Stimulated activated CD4-positive, alpha-beta T cell treated with anti-CD3 and anti-CD28 coated beads, TNF-alpha, amount 100 ng/mL, for 24 hours (primary cell): ENCODE results near the gene PRMT7.

Experiments used
- DNase-seq, 3 experiments: peaks; one replicate each; pipeline ENCODE4 v3.0.0-alpha.2; 2020; ENCODE audit warnings: low read depth in 3 of 3

The PRMT7 gene, protein sequence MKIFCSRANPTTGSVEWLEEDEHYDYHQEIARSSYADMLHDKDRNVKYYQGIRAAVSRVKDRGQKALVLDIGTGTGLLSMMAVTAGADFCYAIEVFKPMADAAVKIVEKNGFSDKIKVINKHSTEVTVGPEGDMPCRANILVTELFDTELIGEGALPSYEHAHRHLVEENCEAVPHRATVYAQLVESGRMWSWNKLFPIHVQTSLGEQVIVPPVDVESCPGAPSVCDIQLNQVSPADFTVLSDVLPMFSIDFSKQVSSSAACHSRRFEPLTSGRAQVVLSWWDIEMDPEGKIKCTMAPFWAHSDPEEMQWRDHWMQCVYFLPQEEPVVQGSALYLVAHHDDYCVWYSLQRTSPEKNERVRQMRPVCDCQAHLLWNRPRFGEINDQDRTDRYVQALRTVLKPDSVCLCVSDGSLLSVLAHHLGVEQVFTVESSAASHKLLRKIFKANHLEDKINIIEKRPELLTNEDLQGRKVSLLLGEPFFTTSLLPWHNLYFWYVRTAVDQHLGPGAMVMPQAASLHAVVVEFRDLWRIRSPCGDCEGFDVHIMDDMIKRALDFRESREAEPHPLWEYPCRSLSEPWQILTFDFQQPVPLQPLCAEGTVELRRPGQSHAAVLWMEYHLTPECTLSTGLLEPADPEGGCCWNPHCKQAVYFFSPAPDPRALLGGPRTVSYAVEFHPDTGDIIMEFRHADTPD

DNA sequence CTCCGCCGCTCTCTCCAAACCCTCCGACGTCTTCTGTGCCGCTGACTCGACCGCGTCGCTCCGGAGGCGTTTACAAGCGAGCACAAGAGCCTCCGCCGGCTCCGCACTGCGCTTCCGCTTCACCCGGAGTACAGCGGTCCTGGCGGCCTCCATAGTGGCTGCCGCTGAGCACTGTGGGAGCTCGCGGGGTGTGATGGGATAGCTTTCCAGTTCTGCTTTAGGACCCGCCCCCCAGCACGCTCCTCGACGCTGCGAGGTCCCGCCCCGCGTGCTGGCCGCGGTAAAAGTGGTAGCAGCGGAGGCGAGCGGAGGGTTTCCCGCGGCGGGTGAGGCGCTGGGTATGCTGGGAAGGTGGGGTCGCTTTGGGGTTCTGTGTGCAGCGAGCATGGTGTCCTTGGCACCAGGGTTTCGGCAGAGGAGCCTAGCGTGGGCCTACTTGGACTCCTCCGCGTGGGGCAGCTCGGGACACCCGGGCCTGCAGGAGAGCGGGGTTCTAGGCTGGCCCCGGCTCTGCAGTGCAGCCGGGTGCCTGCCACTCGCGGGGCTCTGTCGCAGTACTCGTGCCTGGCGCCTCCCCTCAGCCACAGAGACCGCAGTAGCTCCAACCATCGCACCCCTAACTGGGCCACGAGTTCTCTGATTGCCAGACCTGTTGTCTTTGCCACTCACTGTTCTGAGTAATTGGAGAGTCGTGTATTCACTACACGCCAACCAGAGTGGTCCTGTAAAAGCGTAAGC is at the start of gene PRMT7, which contains the start of gene SLC7A6OS:
TSS of gene PRMT7 (plus strand) at position 246 of the 738 bp plus-strand sequence. CDS start 4,961 bp downstream, outside the sequence.
TSS of gene SLC7A6OS (minus strand) at position 173 of the 738 bp plus-strand sequence. CDS start at position 153, 20 bp downstream.
- DNase-seq, result peak; percentile 86 to 93 (median 89)

DNA sequence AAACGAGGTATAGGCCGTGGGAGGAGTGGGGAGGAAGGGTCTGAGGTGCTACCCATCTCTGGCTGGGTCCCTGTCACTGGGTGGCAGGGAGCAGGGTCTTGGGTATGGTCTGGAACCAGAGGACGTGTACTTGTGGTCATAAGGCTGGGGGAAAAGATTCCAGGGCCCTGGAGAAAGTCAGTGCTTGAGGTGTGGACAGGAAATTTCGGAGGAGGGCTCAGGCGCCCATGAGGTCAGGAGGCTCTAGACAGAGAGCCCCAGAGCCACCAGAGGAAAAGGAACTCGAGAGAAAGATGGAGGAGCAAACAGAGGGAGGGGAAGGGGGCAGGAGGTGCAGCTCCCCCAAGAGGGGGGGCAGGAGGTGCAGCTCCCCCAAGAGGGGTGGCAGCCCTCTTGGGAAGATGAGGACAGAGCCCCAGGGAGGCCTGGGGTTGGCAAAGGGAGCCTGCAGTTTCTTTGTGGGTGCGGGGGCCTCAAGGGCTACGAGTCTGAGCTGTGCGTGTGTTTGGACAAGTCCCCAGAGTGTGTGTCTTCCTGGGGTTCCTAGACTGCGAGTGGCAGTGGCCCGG is 47.2 kb upstream of the PRMT7 start:
- DNase-seq, result no peak

DNA sequence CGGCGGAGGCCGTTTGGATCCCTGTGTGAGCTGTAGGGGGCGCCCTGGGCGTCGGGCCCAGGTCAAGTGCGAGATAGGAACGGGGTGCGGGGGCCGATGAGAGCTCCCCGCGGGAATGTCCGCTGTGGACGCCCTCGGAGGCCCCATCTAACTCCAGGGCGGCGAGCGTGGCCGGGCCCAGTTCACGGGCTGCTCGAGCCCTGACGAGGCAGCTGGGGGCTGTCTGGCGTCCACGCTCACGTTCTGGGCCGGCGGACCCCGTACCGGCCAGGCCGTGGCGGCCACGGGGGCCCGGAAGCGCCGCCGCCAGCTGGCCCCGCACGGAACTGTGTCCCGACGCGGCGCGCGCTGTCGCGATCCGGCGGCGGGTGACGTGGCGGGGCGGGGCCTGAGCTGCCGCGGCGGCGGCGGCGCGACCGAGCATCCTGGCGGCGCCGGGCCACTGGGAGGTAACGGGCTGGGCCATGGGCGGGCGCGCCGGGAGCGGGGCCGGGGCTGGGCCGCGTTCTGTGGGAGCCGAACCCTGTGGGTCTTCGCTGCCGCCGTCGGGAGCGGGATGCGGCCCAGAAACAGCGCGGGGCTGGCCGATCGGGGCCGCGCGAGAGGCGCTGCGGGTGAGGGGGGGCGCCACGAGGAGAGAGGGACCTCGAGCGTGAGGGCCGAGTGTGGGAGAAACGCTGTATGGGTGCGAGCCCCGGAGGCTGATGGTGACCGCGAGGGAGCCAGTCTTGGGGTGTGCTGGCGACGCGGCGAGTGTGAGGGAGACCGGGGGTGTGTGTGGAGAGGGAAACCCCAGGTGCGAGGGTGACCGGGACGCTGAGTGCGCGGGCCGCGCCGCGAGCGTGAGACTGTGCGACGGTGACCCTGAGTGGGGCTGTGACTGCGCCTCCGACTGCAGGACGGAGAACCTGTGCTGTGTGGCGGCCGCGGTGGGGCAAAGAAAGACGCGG is 46.4 kb upstream of the PRMT7 start, which contains the start of gene SLC7A6:
TSS of gene SLC7A6 (plus strand) at position 399 of the 950 bp plus-strand sequence. CDS start 10,201 bp downstream, outside the sequence.
- DNase-seq, result peak; percentile 67 to 87 (median 74)

DNA sequence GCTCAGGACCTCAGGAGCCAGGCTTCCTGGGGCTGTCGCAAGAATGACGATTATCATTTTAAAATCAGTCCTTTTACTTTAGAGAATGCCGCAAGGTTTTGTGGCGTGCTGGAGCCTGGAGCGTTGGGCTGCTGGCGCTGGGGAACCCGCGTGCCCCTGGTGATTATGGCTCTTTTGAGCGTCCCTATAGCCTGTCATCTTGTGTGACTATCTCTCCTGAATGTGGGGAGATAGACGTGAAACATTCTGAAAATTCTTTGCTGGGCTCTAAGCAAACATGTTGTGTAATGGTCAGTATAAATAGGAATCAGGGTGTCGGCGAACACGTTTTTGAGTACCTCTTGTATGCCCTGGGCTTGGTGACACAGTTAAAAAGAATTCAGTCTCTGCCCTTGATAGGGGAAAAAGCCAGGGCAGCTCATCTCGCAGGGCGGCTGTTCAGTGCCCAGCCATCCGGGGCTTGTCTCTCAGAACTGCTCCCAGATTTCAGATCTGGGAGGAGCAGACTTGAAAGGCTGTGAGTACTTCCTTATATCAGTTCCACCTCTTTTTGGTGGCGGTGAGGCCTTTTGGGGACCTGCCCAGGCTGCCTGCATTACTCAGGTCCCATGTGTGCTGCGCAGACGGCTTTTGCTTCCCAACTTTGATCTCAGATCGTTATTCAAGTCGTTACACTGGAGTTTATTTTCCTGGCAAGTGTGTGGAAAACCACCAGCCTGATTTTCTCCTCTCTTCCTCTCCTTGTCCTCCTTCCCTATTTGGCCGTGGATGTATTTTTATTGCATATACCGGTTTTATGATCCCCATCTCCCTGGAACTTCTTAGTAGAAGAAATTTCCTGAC is 45.5 kb upstream of the PRMT7 start:
- DNase-seq, result peak in 2 of 3 experiments; percentile 22 to 53

DNA sequence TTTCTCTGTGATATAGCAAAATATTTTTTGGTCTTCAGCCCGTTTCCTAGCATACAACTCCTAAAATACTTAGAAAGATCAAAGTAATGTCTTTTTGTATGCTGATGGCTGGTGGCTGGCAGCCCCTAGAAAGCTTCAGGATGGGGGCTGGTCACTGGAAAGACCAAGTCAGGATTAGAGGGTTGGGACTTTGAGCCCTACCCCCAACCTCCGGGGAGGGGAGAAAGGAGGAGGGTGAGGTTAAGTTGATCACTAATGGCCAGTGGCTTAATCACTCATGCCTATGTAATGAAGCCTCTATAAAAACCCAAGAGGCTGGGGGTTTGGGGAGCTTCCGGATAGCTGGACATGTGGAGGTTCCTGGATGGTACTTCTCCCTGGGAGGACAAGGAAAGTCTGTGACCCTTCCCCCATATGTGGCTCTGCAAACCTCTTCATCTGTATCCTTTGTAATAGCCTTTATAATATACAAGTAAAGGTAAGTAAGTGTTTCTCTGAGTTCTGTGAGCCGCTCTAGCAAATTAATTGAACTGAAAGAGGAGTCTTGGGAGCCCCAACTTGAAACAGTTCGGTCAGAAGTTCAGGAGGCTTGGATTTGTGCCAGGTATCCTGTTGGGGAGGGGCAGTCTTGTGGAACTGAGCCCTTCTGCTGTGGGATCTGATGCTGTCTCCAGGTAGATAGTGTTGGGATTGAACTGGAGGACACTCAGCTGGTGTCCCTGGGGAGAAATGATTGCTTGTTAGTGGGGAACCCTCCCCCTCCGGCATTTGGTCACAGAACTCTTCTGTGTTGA is 43.0 kb upstream of the PRMT7 start:
- DNase-seq, result no peak

DNA sequence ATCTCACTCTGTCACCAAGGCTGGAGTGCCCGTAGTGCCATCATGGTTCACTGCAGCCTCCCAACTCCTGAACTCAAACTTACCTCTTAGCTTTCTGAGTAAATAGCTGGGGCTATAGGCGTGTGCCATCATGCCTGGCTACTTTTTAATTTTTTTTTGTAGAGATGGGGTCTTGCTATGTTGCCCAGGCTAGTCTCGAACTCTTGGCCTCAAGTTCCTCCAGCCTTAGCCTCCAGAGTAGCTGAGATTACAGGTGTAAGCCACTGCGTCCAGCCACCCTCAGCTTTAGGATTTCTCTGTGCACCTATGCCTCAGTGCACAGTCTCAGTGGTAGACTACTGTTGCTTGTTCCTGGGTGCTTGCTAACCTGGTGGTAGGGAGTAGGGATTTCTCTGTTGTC is 41.0 kb upstream of the PRMT7 start:
- no peak for DNase-seq

DNA sequence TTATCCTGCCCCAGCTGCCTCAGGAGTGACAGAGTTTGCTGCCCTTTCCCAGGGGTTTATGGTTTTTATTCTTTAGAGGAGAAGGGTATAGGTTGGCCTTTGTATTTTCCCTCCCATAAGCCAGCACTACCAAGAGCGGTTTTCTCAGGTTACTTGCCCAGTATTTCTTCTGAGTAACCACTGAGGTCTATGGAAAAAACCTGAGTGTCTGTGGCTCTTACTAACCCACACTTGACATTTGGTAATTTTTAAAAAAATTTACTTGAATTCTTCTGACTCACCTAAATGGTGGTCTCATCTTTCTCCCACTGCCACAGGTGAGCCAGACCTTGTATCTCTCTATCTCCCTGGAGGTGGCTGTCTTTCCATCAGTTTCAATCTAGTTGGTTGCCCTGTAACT is 40.5 kb upstream of the PRMT7 start:
- DNase-seq, result no peak

DNA sequence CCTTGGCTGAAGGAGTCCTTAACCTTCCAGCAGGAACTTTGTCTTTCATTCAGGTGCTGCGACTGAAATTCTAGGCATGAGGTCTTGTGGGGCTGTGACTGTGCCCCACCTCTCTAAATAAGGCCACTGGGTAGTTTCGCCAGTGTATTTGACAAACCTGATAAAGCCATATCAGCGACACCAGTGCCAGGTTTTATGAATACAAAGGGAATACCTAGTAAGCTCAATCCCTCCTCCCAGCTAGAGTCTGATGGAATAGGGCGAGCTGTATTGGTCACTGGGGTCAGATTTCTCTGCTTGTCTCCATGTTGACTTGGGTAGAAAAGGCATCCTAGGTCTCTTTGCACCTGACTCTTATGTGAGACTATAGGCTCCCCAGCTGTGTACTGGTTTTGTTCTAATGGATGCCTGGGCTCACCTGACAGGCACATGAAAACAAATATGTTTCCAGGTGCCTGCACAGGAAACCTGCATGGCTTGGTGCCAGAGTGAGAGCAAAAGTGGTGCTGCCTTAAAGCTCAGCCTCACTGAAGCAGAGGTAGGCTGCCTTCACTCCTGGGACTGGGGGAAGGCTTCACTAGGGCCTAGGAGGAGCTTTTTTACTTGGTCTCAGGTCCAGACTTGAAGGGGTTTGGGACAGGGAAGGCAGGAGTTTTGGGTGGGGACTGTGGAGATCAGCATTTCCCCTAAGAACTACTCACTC is 38.2 kb upstream of the PRMT7 start:
- DNase-seq, result no peak

DNA sequence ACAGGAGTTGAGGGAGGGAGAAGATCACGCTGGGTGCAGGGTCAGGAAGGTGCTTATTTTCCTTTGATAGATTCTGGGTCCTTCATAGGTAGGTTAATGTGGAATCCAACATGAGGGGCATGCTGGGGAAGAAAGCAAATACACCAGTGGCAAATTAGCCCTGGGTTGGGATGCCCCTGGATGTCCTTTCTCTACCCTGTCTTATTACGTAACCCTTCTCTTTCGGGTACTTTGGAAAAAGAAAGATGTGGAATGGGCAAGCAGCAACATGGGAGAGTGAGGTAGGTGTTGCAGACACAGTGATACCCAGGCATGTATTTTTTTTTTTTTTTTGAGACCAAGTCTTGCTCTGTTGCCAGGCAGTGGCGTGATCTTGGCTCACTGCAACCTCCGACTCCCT is 37.4 kb upstream of the PRMT7 start:
- DNase-seq, result no peak

DNA sequence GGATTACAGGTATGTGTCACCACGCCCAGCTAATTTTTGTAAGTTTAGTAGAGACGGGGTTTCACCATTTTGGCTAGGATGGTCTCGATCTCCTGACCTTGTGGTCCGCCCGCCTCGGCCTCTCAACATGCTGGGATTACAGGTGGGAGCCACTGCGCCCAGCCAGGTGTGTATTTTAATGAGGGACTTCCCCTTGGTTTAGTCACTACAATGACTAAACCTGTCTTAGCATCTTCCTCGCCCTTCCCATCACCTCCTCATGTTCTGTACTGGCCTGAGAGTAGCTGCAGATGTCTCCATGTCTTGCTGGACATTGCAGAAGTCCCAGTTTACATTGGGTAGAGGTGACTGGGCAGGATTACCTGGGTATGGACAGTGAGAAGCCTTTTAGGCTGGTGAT is 36.9 kb upstream of the PRMT7 start:
- no peak for DNase-seq

DNA sequence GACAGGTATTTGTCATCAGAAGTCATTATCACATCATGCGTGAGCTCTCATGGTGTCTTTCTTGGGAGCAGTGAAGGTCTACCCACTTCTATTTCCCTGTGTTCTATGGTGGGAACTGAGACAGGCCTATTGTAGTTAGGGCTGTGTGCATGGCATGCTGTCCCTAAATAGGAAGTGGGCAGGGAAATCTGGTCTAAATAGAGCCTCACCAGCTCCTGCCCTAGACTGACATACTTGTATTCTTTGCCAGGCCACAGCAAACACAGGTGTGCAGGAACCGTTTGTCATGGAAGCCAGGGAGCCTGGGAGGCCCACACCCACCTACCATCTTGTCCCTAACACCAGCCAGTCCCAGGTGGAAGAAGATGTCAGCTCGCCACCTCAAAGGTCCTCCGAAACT is 36.4 kb upstream of the PRMT7 start:
- no peak for DNase-seq

DNA sequence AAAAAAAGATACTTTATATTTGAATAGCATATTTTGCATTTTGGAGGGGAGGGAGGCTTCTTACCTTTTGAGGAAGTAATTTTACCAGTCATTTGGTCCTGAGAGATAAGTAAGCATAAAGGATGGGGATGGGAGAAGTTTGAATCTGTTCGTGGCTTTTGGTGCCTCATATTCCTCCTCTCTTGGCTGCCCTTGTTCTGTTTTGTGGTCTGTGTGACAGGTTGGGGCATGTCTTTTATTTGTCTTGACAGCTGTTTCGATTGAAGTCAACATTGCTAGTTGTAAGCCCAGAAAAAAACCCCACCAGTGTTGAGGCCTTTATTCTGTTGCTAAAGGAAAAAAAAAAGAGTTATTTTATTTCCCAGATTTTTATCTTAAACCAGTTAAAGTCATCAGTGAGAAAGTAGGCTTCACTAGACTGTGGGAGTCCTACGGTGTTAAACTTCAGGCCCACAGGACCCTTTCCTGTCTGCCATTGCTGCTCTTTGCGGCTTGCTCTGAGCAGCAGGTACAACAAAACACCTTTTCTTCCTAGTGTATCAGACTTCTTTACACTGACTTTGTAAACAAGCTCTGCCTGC is 35.1 kb upstream of the PRMT7 start:
- no peak for DNase-seq

DNA sequence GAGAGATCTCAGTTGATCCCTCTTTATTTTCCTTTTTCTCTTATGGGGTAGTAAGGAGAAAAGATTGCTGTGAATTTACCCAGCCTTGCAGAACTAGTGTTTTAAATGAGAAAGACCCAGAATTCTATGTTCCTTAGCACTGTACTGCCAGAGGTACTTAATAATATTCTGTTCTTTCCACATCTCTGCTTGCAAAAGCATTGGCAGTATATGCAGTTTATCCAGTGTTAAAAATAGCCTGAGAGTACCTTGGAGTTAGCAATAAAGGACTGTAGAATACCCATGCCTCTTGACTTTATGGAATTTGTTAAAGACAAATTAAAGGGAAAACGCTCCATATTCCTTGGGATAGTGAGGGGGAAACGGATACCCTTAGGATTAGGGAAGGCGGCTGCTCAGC is 34.6 kb upstream of the PRMT7 start:
- DNase-seq, result no peak

DNA sequence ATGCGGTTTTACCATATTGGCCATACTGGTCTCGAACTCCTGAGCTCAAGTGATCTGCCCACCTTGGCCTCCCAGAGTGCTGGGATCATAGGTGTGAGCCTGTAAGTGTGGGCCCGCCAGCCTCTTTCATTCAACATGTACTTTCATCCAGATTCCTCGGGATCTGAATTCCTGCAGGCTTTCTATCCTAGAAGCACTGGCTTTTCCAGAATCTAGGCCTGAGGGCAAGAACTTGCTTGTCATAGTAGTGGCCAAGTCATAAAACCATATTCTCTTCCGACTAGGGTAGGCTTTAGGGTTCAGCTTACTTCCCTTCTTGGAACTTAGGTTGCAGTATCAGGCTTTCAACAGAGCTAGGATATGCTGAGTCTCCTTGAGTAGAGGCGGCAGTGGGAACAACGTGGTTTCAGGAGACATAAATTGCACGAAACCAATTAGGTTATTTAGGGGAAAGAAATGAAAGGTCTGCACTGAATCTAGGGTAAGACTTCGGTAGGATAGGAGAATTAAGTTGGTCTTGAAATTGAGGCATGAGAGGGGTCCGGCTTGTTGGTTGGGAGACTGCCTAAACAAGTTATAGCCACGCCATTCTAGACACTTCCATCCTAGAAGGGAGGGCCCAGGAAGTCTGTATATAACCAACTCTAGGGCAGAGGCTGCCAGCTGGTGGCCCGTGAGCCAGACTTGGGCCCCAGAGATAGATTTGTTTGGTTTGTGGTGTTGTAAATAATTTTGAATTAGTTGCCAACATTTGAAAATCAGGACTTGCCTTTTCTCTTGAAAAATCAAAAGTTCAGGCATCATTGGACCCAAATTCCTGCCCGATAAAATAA is 30.9 kb upstream of the PRMT7 start:
- no peak for DNase-seq

DNA sequence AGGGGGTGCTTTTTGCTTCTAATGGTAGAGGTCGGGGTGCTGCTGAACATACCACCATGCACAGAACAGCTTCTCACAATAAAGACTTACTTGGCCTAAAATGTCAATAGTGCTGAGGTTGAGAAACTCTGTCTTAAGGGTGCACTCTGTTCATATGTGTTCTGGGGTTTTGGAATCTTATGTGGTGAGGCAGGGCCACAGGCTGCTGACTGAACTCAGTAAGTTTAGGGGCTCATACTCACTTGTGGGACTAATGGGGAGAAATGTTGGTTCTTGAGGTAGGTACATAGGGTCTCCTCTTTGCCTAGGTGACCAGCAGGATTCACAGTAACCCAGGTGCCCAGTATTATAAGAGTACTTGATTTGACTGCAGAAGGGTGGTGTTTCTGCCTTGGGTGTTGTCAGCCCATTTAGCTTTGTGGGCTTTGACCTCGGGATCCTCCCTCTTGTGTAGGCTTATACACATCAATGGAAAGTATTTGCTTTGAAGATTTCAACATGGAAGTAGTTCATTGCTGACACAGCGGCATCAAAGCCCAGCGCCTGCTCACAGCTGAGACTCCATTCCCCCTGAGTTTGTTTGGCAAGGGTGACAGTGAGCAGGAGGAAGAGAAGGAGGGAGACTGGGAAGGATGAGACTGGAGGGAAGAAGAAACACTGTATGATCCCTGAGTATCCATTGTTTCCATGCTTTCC is 29.3 kb upstream of the PRMT7 start:
- DNase-seq, result no peak

DNA sequence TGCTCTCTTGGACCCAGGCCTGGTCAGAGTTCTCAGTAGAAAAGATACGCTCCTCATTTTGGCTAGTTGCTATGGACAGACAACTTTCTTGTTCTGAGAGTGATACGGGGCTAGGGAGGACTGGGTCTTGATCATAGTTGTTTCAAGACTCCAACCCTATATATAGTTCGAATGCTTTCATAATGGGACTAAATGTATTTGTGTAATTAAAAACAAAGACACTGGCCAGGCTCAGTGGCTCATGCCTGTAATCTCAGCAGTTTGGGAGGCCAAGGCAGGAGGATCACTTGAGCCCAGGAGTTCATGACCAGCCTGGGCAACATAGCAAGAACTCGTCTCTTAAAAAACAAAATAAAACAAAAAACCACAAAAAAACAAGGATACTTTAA is 28.8 kb upstream of the PRMT7 start:
- no peak for DNase-seq
